HG02943 (cell line): Measurements from ENCODE around the gene RARRES2.
"Not testable (repeated sequence)": the region's sequence is repeated elsewhere in the genome, so short reads cannot be mapped to it uniquely, and the experiment has no call there.

Experiments used
- ATAC-seq: cut with Tn5 transposase; IDR thresholded peaks from one replicate; pipeline ENCODE4 v1.9.1; 2021; ENCODE audit warnings: mild to moderate bottlenecking, low read depth, moderate library complexity; ENCODE audit not compliant: unreplicated experiment

RARRES2 gene

GRCh38 chr7:150304499-150305258 is 36.8 kb downstream of the RARRES2 start:
- ATAC-seq, result not testable (repeated sequence)

GRCh38 chr7:150302908-150303310 is 38.5 kb downstream of the RARRES2 start:
- not testable (repeated sequence) for ATAC-seq

- ATAC-seq, result not testable (repeated sequence)
Observed at GRCh38 chr7:150297978-150298377, 43.5 kb downstream of the RARRES2 start.

- ATAC-seq, result not testable (repeated sequence)
Observed at GRCh38 chr7:150296802-150297201, 44.6 kb downstream of the RARRES2 start.

- ATAC-seq, result not testable (repeated sequence)
Observed at GRCh38 chr7:150295614-150296013, 45.8 kb downstream of the RARRES2 start.

- ATAC-seq, result not testable (repeated sequence)
Observed at GRCh38 chr7:150295027-150295426, 46.4 kb downstream of the RARRES2 start.

GRCh38 chr7:150290317-150290716 is 51.1 kb downstream of the RARRES2 start:
- ATAC-seq, result not testable (repeated sequence)

GRCh38 chr7:150288816-150289215 is 52.6 kb downstream of the RARRES2 start:
- ATAC-seq, result not testable (repeated sequence)
